GM21737 (cell line): Measurements from ENCODE around the gene MAJIN.

Experiments used
- ATAC-seq: cut with Tn5 transposase; IDR thresholded peaks from one replicate; pipeline ENCODE4 v1.9.1; 2021; ENCODE audit warnings: mild to moderate bottlenecking, moderate library complexity; ENCODE audit not compliant: unreplicated experiment

The MAJIN gene

DNA sequence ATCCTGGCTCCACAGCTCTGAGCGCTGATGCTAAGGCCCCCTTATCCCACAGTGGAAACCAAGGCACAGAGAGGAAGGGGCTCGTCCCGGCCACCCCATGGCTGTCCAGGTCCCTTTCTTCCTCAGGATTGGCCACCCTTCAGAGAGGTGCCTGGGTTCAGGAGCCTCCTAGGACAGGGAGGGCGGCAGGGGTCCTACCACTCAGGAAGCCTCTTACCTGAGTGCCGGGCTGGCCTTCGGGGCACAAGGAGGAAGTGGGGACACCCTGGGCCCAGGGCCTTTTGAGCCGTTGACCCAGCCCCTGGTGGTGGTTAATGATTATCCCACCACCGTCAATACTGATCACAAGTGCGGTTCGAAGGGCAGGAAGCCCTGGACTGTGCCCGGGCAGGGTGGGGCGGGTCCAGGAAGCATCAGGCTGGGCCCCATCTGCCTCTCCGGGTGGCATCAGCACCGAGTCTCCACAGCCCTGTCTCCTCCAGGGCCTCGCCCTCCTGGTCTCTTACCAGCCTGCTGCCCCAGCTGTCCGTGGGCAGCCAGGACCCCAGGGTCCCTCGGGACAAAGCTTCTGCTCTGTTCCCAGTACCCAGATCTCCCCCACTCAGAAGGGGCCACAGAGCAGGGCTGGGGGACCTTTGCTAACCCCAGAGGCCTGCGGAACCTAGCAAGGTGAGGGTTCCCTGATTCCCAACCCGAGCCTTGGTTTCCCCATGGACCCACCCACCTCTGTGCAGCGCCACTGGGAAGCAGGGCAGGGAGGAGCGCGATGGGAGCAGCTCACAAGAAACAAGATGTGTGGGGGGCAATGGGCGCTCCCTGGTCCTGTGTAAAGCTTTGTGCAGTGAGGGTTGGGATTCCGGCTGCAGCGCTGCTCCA is 78.5 kb downstream of the MAJIN start:
- no peak for ATAC-seq

DNA sequence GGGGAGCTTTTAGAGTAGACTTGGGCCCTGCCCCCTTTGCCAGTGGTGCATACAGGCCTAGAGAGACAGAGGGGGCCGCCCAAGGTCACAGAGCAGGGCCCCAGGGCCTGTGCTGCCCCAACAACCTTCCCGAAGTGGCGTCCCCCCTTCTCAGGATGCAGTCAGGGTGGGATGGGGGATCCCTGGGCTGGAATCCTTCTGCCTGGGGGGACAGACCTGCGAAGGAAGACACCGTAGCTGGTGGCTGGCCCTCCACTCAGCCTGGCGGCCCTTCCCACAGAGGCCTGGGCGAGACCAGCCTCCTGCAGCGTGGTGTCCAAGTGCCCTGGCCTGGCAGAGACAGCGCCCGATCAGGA is 79.1 kb downstream of the MAJIN start:
- ATAC-seq, result no peak

DNA sequence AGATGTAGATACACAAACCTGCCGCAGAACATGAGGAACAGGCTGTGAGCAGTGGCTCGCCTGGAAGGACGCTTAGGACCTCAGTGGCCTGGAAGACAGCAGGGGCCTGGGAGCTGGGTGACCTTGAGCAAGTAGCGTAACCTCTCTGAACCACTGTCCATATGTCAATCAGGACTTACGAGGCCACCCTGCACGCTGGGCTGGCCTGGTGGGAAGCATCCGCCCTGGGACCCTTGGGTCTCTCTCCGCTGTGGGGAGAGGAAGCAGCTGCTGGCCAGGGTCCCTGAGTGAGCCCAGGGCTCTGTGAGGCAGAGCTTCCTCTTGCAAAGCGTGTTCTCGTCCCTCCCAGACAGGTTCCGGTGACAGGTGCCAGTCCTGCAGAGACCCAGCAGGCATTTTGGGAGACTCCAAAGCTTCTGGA is 79.5 kb downstream of the MAJIN start:
- no peak for ATAC-seq

DNA sequence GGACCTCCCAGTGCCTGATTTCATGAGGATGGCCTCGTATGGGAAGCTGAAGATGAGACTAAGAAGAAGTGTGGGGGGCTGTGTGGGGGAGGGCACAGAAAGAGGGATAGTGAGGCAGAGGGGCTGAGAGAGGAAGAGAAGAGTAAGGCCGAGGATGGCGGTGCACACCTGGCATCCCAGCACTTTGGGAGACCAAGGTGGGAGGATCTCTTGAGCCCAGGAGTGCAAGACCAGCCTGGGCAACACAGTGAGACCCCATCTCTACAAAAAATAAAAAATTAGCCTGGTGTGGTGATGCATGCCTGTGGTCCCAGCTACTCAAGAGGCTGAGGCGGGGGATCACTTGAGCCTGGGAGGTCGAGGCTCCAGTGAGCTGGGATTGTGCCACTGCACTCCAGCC is 80.0 kb downstream of the MAJIN start:
- no peak for ATAC-seq

DNA sequence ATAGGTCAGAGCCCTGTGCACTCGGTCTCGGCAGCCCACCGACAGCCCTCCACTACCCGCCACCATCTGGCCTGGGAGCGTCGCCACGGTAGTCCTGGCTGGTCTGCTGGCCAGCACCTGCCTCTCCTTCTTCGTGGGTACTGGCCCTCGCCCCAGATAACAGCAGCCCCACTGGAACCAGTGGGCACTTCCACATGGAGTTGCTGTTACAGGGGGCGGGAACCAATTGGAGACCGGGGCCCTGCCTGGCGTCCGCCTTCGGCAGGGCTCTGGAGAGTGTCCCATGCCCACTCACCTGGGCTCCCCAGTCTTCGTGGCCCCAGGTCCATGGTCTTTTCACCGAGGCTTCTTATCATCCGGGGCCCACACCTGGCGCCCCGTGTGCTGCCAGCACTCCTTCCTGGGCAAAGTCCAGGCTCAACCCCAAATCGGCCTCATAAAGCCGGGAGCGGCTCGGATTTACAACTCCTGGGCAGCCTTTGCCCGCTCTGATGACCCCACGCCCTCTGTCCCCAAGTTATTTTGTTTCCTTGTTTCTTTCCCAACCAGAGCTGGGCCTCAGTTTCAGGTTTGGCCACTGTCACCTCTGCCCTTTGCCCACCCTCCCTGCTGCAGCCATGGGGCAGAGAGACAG is 80.6 kb downstream of the MAJIN start:
- no peak for ATAC-seq

DNA sequence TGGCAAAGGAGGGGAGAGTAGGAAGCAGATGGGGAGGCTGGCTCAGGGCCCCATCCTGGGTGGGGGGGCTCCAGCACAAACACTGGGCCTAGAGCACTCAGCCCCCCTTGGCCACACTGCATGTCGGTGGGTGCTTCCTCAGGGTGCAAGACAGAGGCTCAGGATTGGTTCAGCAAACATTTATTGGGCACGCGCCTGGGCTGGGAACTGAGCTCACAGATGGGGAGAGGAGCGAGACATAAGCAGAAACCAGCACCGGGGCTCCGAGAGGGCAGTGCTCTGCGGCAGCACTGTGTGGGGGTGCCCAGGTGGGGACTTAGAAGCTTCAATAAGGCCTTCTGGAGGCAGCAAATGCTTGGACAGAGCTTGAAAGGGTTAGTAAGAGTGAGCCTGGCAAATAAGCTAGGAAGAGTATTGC is 81.4 kb downstream of the MAJIN start:
- no peak for ATAC-seq

DNA sequence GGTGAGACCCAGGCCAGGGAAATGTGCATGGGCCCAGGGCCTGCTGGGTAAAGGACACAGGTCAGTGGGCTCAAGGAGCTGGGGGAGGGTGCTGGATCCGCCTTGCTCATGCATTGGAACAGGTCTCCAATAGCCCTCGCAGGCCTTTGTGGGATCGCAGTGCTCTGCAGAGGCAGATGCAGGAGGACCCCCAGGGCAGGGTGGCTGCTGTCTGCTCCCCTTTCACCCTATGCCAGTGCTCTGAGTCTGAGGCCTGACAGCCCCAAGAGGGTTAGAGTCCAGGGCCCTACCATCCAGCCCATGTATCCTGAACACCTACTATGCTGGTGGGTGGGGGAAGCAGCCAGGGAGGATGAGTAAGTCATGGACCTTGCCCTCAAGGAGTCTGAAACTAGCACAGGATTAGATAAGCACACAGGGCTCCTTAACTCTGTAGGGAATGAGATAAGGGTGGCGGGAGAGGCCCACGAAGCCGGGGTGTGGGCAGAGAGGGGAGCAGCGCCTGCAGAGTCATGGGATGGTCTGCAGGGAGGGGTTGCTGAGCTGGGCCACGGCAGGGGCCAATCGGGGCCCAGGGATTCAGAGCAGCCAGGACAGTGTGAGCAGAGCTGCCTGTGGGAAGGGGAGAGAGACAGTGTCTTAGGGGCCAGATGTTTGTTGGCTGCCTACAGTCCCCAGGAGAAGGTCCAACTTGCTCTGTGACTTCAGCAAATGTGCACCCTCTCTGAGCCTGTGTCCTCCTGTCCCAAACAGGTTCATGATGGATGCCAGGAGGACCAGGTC is 83.0 kb downstream of the MAJIN start:
- no peak for ATAC-seq

DNA sequence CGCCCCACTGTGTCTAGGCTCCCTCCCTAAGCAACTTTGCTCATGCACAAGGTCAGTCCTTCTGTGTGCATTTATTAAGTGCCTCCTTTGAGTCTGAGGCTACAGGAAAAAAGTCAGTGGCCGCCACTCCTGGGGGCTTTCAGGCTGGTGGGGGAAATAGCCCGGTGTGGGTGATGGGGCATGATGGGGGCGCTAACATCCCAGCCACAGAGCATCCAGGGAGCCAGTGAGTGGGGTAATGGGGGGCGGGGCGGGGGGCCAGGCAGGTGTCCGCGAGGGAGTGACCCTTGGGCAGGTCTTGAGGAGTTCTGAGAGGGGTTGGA is 83.5 kb downstream of the MAJIN start:
- no peak for ATAC-seq
